ENCODE measurements around the gene AJM1.
"Not testable (repeated sequence)": the region's sequence is repeated elsewhere in the genome, so short reads cannot be mapped to it uniquely, and the experiment has no call there.

Gene AJM1

DNA sequence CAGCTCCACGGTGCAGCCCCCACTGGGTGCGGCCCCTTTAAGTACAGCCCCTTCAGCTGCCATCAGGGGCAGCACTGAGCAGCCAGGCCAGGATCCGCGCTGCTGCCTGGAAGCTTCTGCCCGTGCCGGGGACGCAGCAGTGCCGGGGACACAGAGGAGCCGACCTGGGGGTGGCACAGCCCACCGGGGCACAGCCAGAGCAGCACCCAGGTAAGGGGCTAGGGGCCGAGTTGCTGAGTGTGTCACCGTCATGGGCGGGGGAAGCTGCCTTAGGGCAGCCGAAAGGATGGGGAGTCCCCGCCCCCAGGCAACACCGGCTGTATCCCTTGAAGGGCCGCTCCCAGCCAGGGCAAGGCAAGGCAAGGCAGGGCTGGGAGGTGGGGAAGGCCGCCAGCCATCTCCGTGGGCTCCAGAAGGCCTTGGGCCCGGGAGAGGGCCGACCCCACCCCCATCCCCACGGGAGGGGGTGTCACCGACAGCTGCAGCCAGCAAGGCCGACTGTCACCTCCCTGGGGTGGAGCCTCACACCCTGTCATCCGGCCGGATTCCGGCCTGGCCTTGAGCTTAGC, at the start of gene AJM1:
AJM1 (plus strand) TSS at position 99 of the 569 bp plus-strand sequence. CDS start 1,937 bp downstream, outside the sequence.
- peak within 1 kb of the TSS; percentile 47 to 58 for H3K4me3 ChIP-seq (replicated peaks in 1 of 2; ENCODE audit: low read depth in 2 of 2, low read length in 2 of 2)
- peak; percentile 79 for DNase-seq (ENCODE audit: low read depth in 2 of 2)
- TF ChIP-seq, protein P1, sequence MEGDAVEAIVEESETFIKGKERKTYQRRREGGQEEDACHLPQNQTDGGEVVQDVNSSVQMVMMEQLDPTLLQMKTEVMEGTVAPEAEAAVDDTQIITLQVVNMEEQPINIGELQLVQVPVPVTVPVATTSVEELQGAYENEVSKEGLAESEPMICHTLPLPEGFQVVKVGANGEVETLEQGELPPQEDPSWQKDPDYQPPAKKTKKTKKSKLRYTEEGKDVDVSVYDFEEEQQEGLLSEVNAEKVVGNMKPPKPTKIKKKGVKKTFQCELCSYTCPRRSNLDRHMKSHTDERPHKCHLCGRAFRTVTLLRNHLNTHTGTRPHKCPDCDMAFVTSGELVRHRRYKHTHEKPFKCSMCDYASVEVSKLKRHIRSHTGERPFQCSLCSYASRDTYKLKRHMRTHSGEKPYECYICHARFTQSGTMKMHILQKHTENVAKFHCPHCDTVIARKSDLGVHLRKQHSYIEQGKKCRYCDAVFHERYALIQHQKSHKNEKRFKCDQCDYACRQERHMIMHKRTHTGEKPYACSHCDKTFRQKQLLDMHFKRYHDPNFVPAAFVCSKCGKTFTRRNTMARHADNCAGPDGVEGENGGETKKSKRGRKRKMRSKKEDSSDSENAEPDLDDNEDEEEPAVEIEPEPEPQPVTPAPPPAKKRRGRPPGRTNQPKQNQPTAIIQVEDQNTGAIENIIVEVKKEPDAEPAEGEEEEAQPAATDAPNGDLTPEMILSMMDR (IDR thresholded peaks at IDR 0.05; ENCODE audit: low read depth, low read length), result peak; percentile 90

DNA sequence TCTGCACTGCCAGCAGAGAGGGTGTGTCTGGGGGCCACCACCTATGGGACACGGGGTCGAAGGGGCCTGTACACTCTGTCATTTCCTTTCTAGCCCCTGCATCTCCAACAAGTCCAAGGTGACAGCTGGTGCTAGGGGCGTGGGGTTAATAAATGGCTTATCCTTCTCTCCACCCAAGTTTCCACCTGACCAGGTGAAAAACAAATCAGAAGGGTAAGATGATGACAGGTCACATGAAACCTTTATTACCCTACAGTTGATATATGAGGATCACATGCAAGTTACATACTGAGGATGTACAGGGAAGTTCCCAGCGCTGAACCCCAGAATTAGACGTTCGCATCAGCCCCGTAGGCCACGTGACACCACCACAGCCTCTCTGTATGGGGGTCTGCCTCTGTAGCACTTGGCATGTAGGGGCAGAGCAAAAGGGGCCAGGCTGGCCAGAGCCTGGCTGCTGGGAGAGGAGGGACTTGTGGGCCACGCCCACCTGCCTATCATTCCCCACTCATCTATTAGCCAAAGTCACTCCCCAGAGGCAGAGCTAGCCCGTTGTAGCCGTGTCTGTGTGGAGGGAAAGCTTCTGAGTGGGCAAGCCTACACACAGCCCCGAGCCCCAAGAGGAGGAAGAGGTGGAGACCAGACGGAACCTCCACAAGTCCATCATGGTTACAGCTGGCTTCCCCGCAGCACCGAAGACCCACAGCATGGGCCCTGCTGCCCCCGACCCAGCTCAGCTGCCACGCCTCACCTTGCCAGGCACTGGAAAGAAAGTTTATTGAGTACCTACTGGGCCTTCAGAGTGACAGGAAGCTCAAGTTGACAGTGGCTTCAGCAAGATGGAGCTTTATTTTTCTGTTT, 49.0 kb upstream of the AJM1 start:
- peak in 1 of 2 donors; percentile 39 for DNase-seq (ENCODE audit: low read depth in 2 of 2)
- TF ChIP-seq, protein P1 (IDR thresholded peaks at IDR 0.05; ENCODE audit: low read depth, low read length), result no peak
- H3K4me3 ChIP-seq (replicated peaks in 1 of 2; ENCODE audit: low read depth in 2 of 2, low read length in 2 of 2), result no peak overlapping the region

DNA sequence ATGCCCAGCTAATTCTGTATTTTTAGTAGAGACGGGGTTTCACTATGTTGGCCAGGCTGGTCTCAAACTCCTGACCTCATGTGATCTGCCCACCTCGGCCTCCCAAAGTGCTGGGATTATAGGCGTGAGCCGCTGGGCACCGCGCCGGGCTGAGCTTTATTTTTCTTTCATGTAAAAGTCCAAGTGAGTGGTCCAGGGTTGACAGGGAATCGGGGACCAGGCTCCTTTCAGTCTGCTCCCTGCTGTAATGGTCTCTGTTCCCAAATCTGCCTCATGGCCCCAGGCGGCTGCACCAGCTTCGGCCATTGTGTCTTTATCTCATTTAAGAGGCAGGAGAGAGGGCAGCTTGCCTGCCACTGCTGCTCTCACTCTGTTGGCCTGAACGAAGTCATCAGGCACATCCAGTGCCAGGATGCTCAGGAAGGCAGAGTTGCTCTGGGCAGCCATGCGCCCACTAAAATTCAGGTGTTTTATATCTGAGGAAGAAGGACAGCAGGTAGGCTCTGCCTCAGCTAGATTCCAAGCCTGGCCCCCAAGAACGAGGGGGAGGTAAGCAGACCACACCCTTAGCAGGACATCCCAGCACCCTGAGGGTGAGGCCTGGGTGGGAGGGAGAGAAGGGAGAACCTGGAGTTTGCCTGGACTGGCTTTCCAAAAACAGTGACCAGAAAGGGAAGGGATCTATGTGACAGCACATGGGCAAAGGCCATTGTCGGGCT, 47.8 kb upstream of the AJM1 start:
- TF ChIP-seq, protein P1 (IDR thresholded peaks at IDR 0.05; ENCODE audit: low read depth, low read length), result no peak
- H3K4me3 ChIP-seq (replicated peaks in 1 of 2; ENCODE audit: low read depth in 2 of 2, low read length in 2 of 2), result no peak overlapping the region

DNA sequence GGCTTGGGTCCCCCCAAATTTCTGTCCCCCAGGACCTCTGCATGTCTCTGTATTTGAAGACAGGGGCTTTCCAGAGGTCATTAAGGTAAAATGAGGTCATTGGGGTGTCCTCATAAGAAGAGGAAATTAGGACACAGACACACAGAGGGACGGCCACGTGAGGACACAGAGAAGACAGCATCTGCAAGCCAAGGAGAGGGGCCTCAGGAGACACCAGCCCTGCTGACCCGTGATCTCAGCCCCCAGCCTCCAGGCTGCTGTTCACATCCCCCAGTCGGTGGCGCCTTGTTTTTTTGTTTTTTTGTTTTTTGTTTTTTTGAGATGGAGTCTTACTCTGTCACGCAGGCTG, 47.3 kb upstream of the AJM1 start:
- no peak overlapping the region for H3K4me3 ChIP-seq (replicated peaks in 1 of 2; ENCODE audit: low read depth in 2 of 2, low read length in 2 of 2)
- TF ChIP-seq, protein P1 (IDR thresholded peaks at IDR 0.05; ENCODE audit: low read depth, low read length), result no peak
- no peak for DNase-seq (ENCODE audit: low read depth in 2 of 2)

More for the DNA sequence above, 47.8 kb upstream of the AJM1 start:
- DNase-seq (ENCODE audit: low read depth in 2 of 2), result no peak

DNA sequence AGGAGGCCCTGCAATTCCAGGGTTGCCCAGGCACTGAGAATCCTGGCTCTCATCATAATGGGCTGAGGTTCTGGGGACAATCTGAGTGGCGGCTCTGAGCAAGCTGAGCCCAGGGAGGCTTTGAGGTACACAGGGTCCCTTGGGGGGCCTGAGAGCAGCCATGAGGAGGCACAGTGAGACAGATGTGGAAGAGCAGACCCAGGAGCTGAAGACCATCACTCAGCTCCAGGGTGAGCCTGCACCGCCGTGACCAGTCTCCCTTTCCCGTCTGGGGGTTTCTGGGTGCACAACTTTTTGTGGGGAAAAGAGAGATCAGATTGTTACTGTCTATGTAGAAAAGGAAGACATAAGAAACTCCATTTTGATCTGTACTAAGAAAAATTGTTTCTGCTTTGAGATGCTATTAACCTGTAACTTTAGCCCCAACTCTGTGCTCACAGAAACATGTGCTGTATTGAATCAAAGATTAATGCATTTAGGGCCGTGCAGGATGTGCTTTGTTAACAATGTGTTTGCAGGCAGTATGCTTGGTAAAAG, 46.0 kb upstream of the AJM1 start, which contains the start of gene CCDC183:
CCDC183 (plus strand) TSS at position 101 of the 537 bp plus-strand sequence; CDS start at position 161, 60 bp downstream.
- TF ChIP-seq, protein P1 (IDR thresholded peaks at IDR 0.05; ENCODE audit: low read depth, low read length), result no peak
- no peak within 1 kb of the TSS for H3K4me3 ChIP-seq (replicated peaks in 1 of 2; ENCODE audit: low read depth in 2 of 2, low read length in 2 of 2)
- no peak for DNase-seq (ENCODE audit: low read depth in 2 of 2)

DNA sequence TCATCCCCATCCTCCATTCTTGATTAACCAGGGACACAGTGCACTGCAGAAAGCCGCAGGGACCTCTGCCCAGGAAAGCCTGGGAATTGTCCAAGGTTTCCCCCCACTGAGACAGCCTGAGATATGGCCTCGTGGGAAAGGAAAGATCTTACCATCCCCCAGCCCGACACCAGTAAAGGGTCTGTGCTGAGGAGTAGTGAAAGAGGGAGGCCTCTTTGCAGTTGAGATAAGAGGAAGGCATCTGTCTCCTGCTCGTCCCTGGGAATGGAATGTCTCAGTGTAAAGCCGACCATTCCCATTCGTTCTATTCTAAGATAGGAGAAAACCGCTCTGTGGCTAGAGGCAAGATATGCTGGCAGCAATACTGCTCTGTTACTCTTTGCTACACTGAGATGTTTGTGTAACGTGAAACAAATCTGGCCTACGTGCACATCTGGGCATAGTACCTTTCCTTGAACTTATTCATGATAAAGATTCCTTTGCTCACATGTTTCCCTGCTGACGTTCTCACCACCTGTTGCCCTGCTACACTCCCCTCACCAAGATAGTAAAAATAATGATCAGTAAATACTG, 45.4 kb upstream of the AJM1 start:
- peak in 1 of 2 donors; percentile 84 for DNase-seq (ENCODE audit: low read depth in 2 of 2)

More for the DNA sequence above, 45.4 kb upstream of the AJM1 start:
- H3K4me3 ChIP-seq (replicated peaks in 1 of 2; ENCODE audit: low read depth in 2 of 2, low read length in 2 of 2), result not testable (repeated sequence)

Data from cardiac fibroblast (primary cell).